Measurements from ENCODE around the gene GPATCH2L.

GPATCH2L gene

DNA sequence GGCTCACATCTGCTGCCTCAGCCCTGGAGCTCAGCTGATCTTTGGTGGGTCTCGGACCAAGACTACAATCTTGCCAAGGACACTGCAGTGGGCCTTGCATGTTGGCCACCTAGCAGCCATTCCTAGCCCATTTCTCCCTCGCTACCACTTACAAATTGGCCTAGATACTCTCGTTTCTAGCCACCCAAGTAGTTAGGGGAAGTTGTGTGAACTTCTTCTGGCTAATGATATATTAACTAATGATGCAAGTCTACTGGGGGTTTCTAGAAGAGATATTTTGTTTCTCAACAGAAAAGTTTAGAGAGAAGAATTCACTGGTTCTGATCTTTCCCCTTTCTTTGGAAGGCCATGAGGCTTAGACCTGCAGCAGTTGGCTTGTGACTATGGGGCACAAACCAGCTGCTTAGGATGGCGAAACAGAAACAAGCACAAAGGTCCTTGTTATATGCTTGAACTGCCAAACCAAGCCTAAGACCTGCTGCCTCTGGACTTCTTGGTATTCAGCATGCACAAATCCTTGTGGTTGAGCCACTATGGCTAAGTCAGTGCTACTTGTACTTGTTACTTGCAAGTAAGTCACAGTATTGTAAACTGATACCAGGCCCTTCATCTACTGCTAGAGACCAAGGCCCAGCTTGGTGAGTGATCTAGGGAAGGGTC is 30.5 kb upstream of the GPATCH2L start:
- Histone ChIP-seq H3K9me3 (ENCODE audit: control insufficient read depth in 2 of 2, low read length in 2 of 2) (no peaks in the 10 kb centered on the region), H3K9ac (ENCODE audit: low read length in 2 of 2) (no peak overlapping the region), H3K4me1 (ENCODE audit: control insufficient read depth, insufficient read depth, low read length) (peaks cover 3% of the 10 kb centered on the region), H3K27me3 (ENCODE audit: control insufficient read depth in 1 of 2, insufficient read depth in 2 of 2, low read length in 2 of 2) (no peaks in the 10 kb centered on the region), H3K4me3 (ENCODE audit: low read length in 2 of 2) (no peak overlapping the region), H3K27ac (ENCODE audit: low read length) (no peak overlapping the region), H3K36me3 (ENCODE audit: control insufficient read depth in 2 of 2, insufficient read depth in 2 of 2, low read length in 2 of 2) (no peaks in the 10 kb centered on the region)

DNA sequence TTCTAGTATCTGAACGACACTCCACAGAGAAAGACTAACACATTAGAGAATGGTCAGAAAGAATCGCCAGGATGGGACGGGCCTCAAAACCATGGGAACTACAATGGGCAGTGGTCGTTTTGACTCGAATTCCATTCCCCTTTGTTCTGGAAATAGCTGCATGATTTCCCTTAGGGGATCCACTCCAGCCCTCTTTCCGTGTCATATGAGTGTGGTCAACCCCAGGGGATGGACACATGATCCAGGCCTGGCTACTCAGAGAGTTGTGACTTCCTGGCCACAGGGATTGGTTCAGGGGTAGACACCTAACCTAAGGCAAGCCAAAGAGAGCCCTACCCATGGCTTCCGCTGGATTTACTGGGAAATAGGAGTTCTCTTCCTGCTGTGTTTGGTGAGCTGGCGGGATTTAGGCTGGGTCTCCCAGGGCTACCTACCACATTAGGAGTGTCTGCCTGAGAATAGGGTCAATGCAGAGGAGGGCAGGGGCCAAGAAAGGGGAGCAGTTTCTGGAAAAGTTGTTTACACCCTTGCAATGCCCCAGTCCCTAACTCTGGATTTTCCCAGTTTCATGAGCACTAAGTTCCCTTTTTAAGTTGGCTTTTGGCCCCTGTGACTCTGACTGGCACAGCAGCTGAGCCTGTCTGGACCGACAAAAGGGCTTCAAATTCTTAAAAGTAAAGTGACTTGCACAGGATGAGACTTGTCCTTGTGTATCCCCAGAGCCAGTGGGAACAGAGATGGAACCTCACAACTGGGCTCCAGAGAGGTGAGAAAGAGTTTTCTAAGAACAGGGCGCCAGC is 28.1 kb upstream of the GPATCH2L start:
- H3K4me3 ChIP-seq (ENCODE audit: low read length in 2 of 2): no peak overlapping the region
- no peaks in the 10 kb centered on the region for H3K4me1 ChIP-seq (ENCODE audit: control insufficient read depth, insufficient read depth, low read length)
- no peaks in the 10 kb centered on the region for H3K27me3 ChIP-seq (ENCODE audit: control insufficient read depth in 1 of 2, insufficient read depth in 2 of 2, low read length in 2 of 2)
- H3K9me3 ChIP-seq (ENCODE audit: control insufficient read depth in 2 of 2, low read length in 2 of 2): peaks cover 0 to 3% of the 10 kb centered on the region in 2 donors
- H3K9ac ChIP-seq (ENCODE audit: low read length in 2 of 2): no peak overlapping the region
- H3K36me3 ChIP-seq (ENCODE audit: control insufficient read depth in 2 of 2, insufficient read depth in 2 of 2, low read length in 2 of 2): no peaks in the 10 kb centered on the region
- H3K27ac ChIP-seq (ENCODE audit: low read length): no peak overlapping the region

- Histone ChIP-seq H3K9ac (ENCODE audit: low read length in 2 of 2) (no peak overlapping the region), H3K27ac (ENCODE audit: low read length) (no peak overlapping the region), H3K9me3 (ENCODE audit: control insufficient read depth in 2 of 2, low read length in 2 of 2) (peaks cover 0 to 3% of the 10 kb centered on the region in 2 donors), H3K4me3 (ENCODE audit: low read length in 2 of 2) (no peak overlapping the region), H3K4me1 (ENCODE audit: control insufficient read depth, insufficient read depth, low read length) (no peaks in the 10 kb centered on the region), H3K36me3 (ENCODE audit: control insufficient read depth in 2 of 2, insufficient read depth in 2 of 2, low read length in 2 of 2) (no peaks in the 10 kb centered on the region), H3K27me3 (ENCODE audit: control insufficient read depth in 1 of 2, insufficient read depth in 2 of 2, low read length in 2 of 2) (no peaks in the 10 kb centered on the region)
These were observed 26.2 kb upstream of the GPATCH2L start for GRCh38 chr14:76125511-76125910.

DNA sequence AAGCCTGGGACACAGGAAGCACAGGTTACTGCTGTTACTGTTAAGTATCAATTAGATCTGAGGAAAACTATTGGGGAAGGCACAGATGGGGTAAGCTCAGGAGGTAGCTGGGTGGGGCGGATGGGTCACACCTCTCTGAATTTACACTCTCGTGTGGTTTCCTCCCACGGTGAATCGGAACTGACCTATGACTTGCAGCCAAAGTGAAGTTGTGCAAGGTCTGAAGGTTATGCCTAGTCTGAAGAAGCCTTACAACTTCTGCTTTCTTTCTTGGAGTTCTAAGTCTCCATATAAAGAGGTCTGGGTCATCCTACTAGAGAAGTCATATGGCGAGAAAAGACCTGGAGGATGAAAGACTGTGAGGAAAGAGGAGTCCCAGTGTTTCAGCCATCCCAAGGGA is 25.6 kb upstream of the GPATCH2L start:
- Histone ChIP-seq H3K4me3 (ENCODE audit: low read length in 2 of 2) (no peak overlapping the region), H3K4me1 (ENCODE audit: control insufficient read depth, insufficient read depth, low read length) (no peaks in the 10 kb centered on the region), H3K9ac (ENCODE audit: low read length in 2 of 2) (no peak overlapping the region), H3K27me3 (ENCODE audit: control insufficient read depth in 1 of 2, insufficient read depth in 2 of 2, low read length in 2 of 2) (no peaks in the 10 kb centered on the region), H3K9me3 (ENCODE audit: control insufficient read depth in 2 of 2, low read length in 2 of 2) (peaks cover 0 to 3% of the 10 kb centered on the region in 2 donors), H3K36me3 (ENCODE audit: control insufficient read depth in 2 of 2, insufficient read depth in 2 of 2, low read length in 2 of 2) (no peaks in the 10 kb centered on the region), H3K27ac (ENCODE audit: low read length) (no peak overlapping the region)

DNA sequence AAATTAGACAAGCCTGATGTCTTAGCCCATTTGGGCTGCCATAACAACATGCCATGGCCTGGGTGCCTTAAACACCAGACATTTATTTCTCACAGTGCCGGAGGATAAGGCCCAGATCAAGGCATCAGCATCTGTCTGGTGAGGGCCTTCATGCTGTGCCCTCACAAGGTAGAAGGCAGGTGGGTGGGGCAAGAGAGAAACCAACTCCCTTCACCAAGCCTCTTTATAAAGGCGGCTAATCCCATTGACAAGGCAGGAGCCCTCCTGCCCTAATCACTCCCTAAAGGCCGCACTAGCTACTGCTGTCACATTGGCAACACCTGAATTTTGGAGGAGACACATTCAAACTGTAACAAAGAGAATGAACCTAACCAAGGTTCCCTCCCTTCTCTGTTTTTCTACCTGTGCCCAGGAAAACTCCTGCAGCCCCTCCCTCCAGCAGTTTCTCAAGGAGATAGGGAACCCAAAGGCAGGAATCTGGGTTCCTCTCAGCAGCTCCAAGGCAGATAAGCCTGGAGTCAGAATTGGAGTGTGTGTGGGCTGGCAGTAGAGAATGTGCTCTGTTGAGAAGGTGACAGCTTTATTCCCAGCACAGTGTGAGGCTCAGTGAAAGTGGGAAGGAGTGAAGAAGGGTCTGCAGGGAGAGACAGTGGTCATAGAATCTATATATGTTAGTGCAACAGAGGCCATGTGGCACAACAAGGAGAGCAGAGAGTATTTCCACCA is 21.7 kb upstream of the GPATCH2L start:
- H3K9ac ChIP-seq (ENCODE audit: low read length in 2 of 2): no peak overlapping the region
- H3K27me3 ChIP-seq (ENCODE audit: control insufficient read depth in 1 of 2, insufficient read depth in 2 of 2, low read length in 2 of 2): peaks cover 4 to 8% of the 10 kb centered on the region in 2 donors

GRCh38 chr14:76131071-76131965 is 20.4 kb upstream of the GPATCH2L start:
- no peaks in the 10 kb centered on the region for H3K36me3 ChIP-seq (ENCODE audit: control insufficient read depth in 2 of 2, insufficient read depth in 2 of 2, low read length in 2 of 2)
- no peaks in the 10 kb centered on the region for H3K4me1 ChIP-seq (ENCODE audit: control insufficient read depth, insufficient read depth, low read length)
- H3K27ac ChIP-seq (ENCODE audit: low read length): no peak overlapping the region
- H3K9ac ChIP-seq (ENCODE audit: low read length in 2 of 2): no peak overlapping the region
- H3K4me3 ChIP-seq (ENCODE audit: low read length in 2 of 2): no peak overlapping the region
- peaks cover 0 to 3% of the 10 kb centered on the region in 2 donors for H3K9me3 ChIP-seq (ENCODE audit: control insufficient read depth in 2 of 2, low read length in 2 of 2)
- peaks cover 10 to 17% of the 10 kb centered on the region in 2 donors for H3K27me3 ChIP-seq (ENCODE audit: control insufficient read depth in 1 of 2, insufficient read depth in 2 of 2, low read length in 2 of 2)

More for the DNA sequence above, 21.7 kb upstream of the GPATCH2L start:
- peaks cover 0 to 3% of the 10 kb centered on the region in 2 donors for H3K9me3 ChIP-seq (ENCODE audit: control insufficient read depth in 2 of 2, low read length in 2 of 2)
- H3K27ac ChIP-seq (ENCODE audit: low read length): no peak overlapping the region
- H3K4me3 ChIP-seq (ENCODE audit: low read length in 2 of 2): no peak overlapping the region
- no peaks in the 10 kb centered on the region for H3K36me3 ChIP-seq (ENCODE audit: control insufficient read depth in 2 of 2, insufficient read depth in 2 of 2, low read length in 2 of 2)
- no peaks in the 10 kb centered on the region for H3K4me1 ChIP-seq (ENCODE audit: control insufficient read depth, insufficient read depth, low read length)

DNA sequence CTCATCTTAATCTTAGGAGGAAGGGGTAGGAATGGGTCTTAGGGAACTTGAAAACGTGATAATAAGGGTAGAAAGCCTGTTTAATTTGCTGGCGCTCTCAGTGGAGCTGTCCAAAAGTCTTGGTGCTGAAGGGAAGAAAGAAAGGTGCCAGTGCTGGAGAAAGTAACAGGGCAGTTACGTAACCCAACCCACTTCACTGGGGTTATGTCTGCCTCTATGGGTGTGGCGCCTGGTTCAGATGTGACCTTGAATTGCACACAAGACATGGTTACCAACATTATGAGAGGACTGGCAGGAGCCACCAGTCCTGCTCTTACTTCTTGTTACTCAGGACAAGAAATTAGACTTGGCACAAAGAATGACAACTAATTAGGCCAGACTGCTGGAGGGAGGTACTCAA is 18.6 kb upstream of the GPATCH2L start:
- Histone ChIP-seq H3K4me3 (ENCODE audit: low read length in 2 of 2) (no peak overlapping the region), H3K4me1 (ENCODE audit: control insufficient read depth, insufficient read depth, low read length) (no peaks in the 10 kb centered on the region), H3K9ac (ENCODE audit: low read length in 2 of 2) (no peak overlapping the region), H3K9me3 (ENCODE audit: control insufficient read depth in 2 of 2, low read length in 2 of 2) (no peaks in the 10 kb centered on the region), H3K27me3 (ENCODE audit: control insufficient read depth in 1 of 2, insufficient read depth in 2 of 2, low read length in 2 of 2) (peaks cover 14 to 24% of the 10 kb centered on the region in 2 donors), H3K36me3 (ENCODE audit: control insufficient read depth in 2 of 2, insufficient read depth in 2 of 2, low read length in 2 of 2) (no peaks in the 10 kb centered on the region), H3K27ac (ENCODE audit: low read length) (no peak overlapping the region)

DNA sequence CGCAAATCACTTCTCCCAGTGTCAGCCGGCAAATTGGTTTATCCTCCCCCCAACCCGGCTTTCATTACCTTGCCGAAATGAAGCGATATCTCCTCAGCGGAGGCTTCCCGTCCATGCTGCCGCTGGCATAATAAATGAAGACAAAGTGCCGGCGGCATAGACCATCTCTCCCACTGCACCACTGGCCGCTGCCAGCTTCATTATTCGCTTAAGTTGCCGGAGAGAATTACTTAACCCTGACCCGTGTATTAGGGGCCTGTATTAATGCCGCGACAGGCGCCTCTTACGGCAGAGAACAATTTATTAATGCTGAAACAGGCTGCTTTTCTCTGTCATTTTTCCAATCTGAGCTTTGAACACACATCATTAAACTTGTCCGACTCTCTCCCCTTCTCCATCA is 17.5 kb upstream of the GPATCH2L start:
- H3K4me1 ChIP-seq (ENCODE audit: control insufficient read depth, insufficient read depth, low read length): no peaks in the 10 kb centered on the region
- H3K27ac ChIP-seq (ENCODE audit: low read length): no peak overlapping the region
- peaks cover 16 to 28% of the 10 kb centered on the region in 2 donors for H3K27me3 ChIP-seq (ENCODE audit: control insufficient read depth in 1 of 2, insufficient read depth in 2 of 2, low read length in 2 of 2)

GRCh38 chr14:76135722-76136121 is 16.0 kb upstream of the GPATCH2L start:
- Histone ChIP-seq H3K4me3 (ENCODE audit: low read length in 2 of 2) (no peak overlapping the region), H3K27ac (ENCODE audit: low read length) (no peak overlapping the region), H3K36me3 (ENCODE audit: control insufficient read depth in 2 of 2, insufficient read depth in 2 of 2, low read length in 2 of 2) (no peaks in the 10 kb centered on the region), H3K4me1 (ENCODE audit: control insufficient read depth, insufficient read depth, low read length) (no peaks in the 10 kb centered on the region), H3K27me3 (ENCODE audit: control insufficient read depth in 1 of 2, insufficient read depth in 2 of 2, low read length in 2 of 2) (peaks cover 16 to 38% of the 10 kb centered on the region in 2 donors), H3K9ac (ENCODE audit: low read length in 2 of 2) (no peak overlapping the region), H3K9me3 (ENCODE audit: control insufficient read depth in 2 of 2, low read length in 2 of 2) (no peaks in the 10 kb centered on the region)

More for the DNA sequence above, 17.5 kb upstream of the GPATCH2L start:
- Histone ChIP-seq H3K36me3 (ENCODE audit: control insufficient read depth in 2 of 2, insufficient read depth in 2 of 2, low read length in 2 of 2) (no peaks in the 10 kb centered on the region), H3K9ac (ENCODE audit: low read length in 2 of 2) (no peak overlapping the region), H3K9me3 (ENCODE audit: control insufficient read depth in 2 of 2, low read length in 2 of 2) (no peaks in the 10 kb centered on the region), H3K4me3 (ENCODE audit: low read length in 2 of 2) (no peak overlapping the region)

- peaks cover 14 to 38% of the 10 kb centered on the region in 2 donors for H3K27me3 ChIP-seq (ENCODE audit: control insufficient read depth in 1 of 2, insufficient read depth in 2 of 2, low read length in 2 of 2)
- no peak overlapping the region for H3K27ac ChIP-seq (ENCODE audit: low read length)
- no peaks in the 10 kb centered on the region for H3K4me1 ChIP-seq (ENCODE audit: control insufficient read depth, insufficient read depth, low read length)
- H3K9me3 ChIP-seq (ENCODE audit: control insufficient read depth in 2 of 2, low read length in 2 of 2): no peaks in the 10 kb centered on the region
- H3K36me3 ChIP-seq (ENCODE audit: control insufficient read depth in 2 of 2, insufficient read depth in 2 of 2, low read length in 2 of 2): no peaks in the 10 kb centered on the region
- H3K4me3 ChIP-seq (ENCODE audit: low read length in 2 of 2): no peak overlapping the region
- H3K9ac ChIP-seq (ENCODE audit: low read length in 2 of 2): no peak overlapping the region
These were observed 15.1 kb upstream of the GPATCH2L start for GRCh38 chr14:76136476-76137110.
